ENCODE results near the gene MGAT4A.
"Not testable (repeated sequence)": the region's sequence is repeated elsewhere in the genome, so short reads cannot be mapped to it uniquely, and the experiment has no call there.

The MGAT4A gene

GRCh38 chr2:98601532-98602132, 129.3 kb downstream of the MGAT4A start:
- DNase-seq: peak; percentile 7

GRCh38 chr2:98598781-98599428, 132.0 kb downstream of the MGAT4A start:
- no peak for DNase-seq

GRCh38 chr2:98594665-98595064, 136.3 kb downstream of the MGAT4A start:
- not testable (repeated sequence) for DNase-seq

GRCh38 chr2:98592565-98592964, 138.4 kb downstream of the MGAT4A start:
- no peak for DNase-seq

- no peak for DNase-seq
Measured at GRCh38 chr2:98589489-98589888, 141.4 kb downstream of the MGAT4A start.

GRCh38 chr2:98588880-98589431, 142.0 kb downstream of the MGAT4A start:
- DNase-seq: no peak

GRCh38 chr2:98586551-98587140, 144.3 kb downstream of the MGAT4A start:
- DNase-seq: no peak

- DNase-seq: no peak
Measured at GRCh38 chr2:98585386-98585785, 145.5 kb downstream of the MGAT4A start.

GRCh38 chr2:98583816-98584618, 146.9 kb downstream of the MGAT4A start:
- no peak for DNase-seq

- DNase-seq: no peak
Measured at GRCh38 chr2:98583276-98583675, 147.7 kb downstream of the MGAT4A start.

- no peak for DNase-seq
Measured at GRCh38 chr2:98582523-98582922, 148.4 kb downstream of the MGAT4A start.

GRCh38 chr2:98580656-98581284, 150.2 kb downstream of the MGAT4A start:
- no peak for DNase-seq

- no peak for DNase-seq
Measured at GRCh38 chr2:98579926-98580325, 151.0 kb downstream of the MGAT4A start.

GRCh38 chr2:98578231-98578630, 152.7 kb downstream of the MGAT4A start:
- DNase-seq: no peak

- no peak for DNase-seq
Measured at GRCh38 chr2:98577313-98577712, 153.6 kb downstream of the MGAT4A start.

- no peak for DNase-seq
Measured at GRCh38 chr2:98576666-98577312, 154.1 kb downstream of the MGAT4A start.

GRCh38 chr2:98573426-98573825, 157.5 kb downstream of the MGAT4A start:
- DNase-seq: no peak

GRCh38 chr2:98572676-98573075, 158.3 kb downstream of the MGAT4A start:
- no peak for DNase-seq

- DNase-seq: no peak
Measured at GRCh38 chr2:98572211-98572610, 158.7 kb downstream of the MGAT4A start.

- no peak for DNase-seq
Measured at GRCh38 chr2:98571796-98572195, 159.1 kb downstream of the MGAT4A start.

GRCh38 chr2:98571121-98571701, 159.7 kb downstream of the MGAT4A start:
- no peak for DNase-seq

GRCh38 chr2:98570356-98570755, 160.6 kb downstream of the MGAT4A start:
- no peak for DNase-seq

Measured in NCI-H524 treated with DMSO at 0.1 percent for 48 hours (cell line).